DND-41 (cell line): ENCODE data around the gene STRN4.
"Not testable (repeated sequence)": the region's sequence is repeated elsewhere in the genome, so short reads cannot be mapped to it uniquely, and the experiment has no call there.

Experiments
- ATAC-seq: fragments of 200-7000 bp; cut with Tn5 transposase; 3 replicates; pipeline ENCODE4 v1.9.1; 2021; ENCODE audit warnings: low read depth; ENCODE audit not compliant: insufficient read depth
- DNase-seq: peaks from one replicate; pipeline ENCODE4 v3.0.0-alpha.2; 2020
- H2AFZ ChIP-seq: 2 replicates; pipeline ENCODE4 v1.6.0; 2012; ENCODE audit warnings: low read depth, low read length
- H3K27ac ChIP-seq: 2 replicates; pipeline ENCODE4 v1.5.1; 2012; ENCODE audit warnings: low read length, inconsistent platforms
- H3K27me3 ChIP-seq: fragments of 200-600 bp; sonication (generic); 2 replicates; pipeline ENCODE4 v1.6.0; 2012; ENCODE audit warnings: low read length, mild to moderate bottlenecking, inconsistent platforms; ENCODE audit not compliant: insufficient read depth, poor library complexity
- H3K36me3 ChIP-seq: 2 replicates; pipeline ENCODE4 v1.5.1; 2012; ENCODE audit warnings: low read length, inconsistent platforms; ENCODE audit not compliant: insufficient read depth
- H3K4me1 ChIP-seq: 2 replicates; pipeline ENCODE4 v1.5.1; 2012; ENCODE audit warnings: mild to moderate bottlenecking, low read length; ENCODE audit not compliant: insufficient read depth
- H3K4me2 ChIP-seq: 2 replicates; pipeline ENCODE4 v1.6.0; 2012; ENCODE audit warnings: mild to moderate bottlenecking, moderate library complexity, low read length, inconsistent platforms; ENCODE audit not compliant: insufficient read depth
- H3K4me3 ChIP-seq, 2 experiments: fragments of 200-600 bp in 1 of 2; shearing (Covaris generic) in 1 of 2; 2 replicates each; pipeline ENCODE4 v1.5.1; 2012 to 2016; ENCODE audit warnings: inconsistent platforms in 2 of 2, low read length in 2 of 2, mild to moderate bottlenecking in 2 of 2, low read depth in 1 of 2, moderate library complexity in 1 of 2
- H3K79me2 ChIP-seq: 2 replicates; pipeline ENCODE4 v1.6.0; 2012; ENCODE audit warnings: low read length, inconsistent platforms; ENCODE audit not compliant: insufficient read depth
- H3K9ac ChIP-seq: 2 replicates; pipeline ENCODE4 v1.6.0; 2012; ENCODE audit warnings: low read depth, mild to moderate bottlenecking, inconsistent platforms, low read length, moderate library complexity
- H3K9me3 ChIP-seq: 2 replicates; pipeline ENCODE4 v1.5.1; 2012; ENCODE audit warnings: low read length, moderate library complexity, mild to moderate bottlenecking, inconsistent platforms; ENCODE audit not compliant: insufficient read depth, severe bottlenecking
- H4K20me1 ChIP-seq: 2 replicates; pipeline ENCODE4 v1.6.0; 2012; ENCODE audit warnings: low read length; ENCODE audit not compliant: insufficient read depth
- EZH2 ChIP-seq: IDR thresholded peaks from 3 replicates; pipeline ENCODE4 v1.6.1; 2012; ENCODE audit warnings: borderline replicate concordance, low read depth, mild to moderate bottlenecking, moderate library complexity, low read length, inconsistent platforms; ENCODE audit not compliant: severe bottlenecking
- TF ChIP-seq, protein P1 (sequence below): IDR thresholded peaks from 2 replicates; pipeline ENCODE4 v1.5.1; 2012; ENCODE audit warnings: borderline replicate concordance, low read length, moderate library complexity, mild to moderate bottlenecking; ENCODE audit not compliant: poor library complexity, severe bottlenecking; ENCODE audit errors: extremely low read depth

STRN4 gene

GRCh38 chr19:46775642-46776258, 29.5 kb upstream of the STRN4 start:
- TF ChIP-seq EZH2 = no peak
- TF ChIP-seq, protein P1, sequence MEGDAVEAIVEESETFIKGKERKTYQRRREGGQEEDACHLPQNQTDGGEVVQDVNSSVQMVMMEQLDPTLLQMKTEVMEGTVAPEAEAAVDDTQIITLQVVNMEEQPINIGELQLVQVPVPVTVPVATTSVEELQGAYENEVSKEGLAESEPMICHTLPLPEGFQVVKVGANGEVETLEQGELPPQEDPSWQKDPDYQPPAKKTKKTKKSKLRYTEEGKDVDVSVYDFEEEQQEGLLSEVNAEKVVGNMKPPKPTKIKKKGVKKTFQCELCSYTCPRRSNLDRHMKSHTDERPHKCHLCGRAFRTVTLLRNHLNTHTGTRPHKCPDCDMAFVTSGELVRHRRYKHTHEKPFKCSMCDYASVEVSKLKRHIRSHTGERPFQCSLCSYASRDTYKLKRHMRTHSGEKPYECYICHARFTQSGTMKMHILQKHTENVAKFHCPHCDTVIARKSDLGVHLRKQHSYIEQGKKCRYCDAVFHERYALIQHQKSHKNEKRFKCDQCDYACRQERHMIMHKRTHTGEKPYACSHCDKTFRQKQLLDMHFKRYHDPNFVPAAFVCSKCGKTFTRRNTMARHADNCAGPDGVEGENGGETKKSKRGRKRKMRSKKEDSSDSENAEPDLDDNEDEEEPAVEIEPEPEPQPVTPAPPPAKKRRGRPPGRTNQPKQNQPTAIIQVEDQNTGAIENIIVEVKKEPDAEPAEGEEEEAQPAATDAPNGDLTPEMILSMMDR = no peak
- ATAC-seq = no peak
- H3K27ac ChIP-seq = no peak overlapping the region
- no peak overlapping the region for H2AFZ ChIP-seq
- H3K4me2 ChIP-seq = no peak overlapping the region
- H3K9ac ChIP-seq = no peak overlapping the region
- H3K4me3 ChIP-seq = no peak overlapping the region
- H3K79me2 ChIP-seq = peaks cover 15% of the 10 kb centered on the region
- no peaks in the 10 kb centered on the region for H3K27me3 ChIP-seq
- DNase-seq = no peak
- H3K4me1 ChIP-seq = no peaks in the 10 kb centered on the region
- H3K9me3 ChIP-seq = no peaks in the 10 kb centered on the region
- H4K20me1 ChIP-seq = peaks cover 45% of the 10 kb centered on the region
- H3K36me3 ChIP-seq = peaks cover 60% of the 10 kb centered on the region

DNA sequence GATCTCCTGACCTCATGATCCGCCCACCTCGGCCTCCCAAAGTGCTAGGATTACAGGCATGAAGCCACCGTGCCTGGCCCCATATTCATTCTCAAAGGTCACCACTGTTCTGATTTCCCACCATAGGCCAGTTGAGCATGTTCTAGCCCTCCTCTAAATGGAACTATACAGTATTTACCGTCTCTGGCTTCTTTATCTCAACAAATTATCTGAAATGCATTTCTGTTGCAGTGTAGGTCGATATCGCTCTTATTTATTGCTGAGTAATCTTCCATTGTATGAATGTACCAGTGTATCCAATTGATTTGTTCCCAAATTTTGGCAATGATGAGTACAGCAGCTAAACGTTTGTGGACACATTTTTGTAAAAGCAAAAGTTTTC, 26.8 kb upstream of the STRN4 start:
- TF ChIP-seq, protein P1 = no peak
- no peak for TF ChIP-seq EZH2
- Histone ChIP-seq H3K79me2 (peaks cover 5% of the 10 kb centered on the region; the same call in 1 of the 2 replicates), H4K20me1 (peaks cover 25% of the 10 kb centered on the region), H2AFZ (no peak overlapping the region), H3K4me2 (no peak overlapping the region), H3K27ac (no peak overlapping the region), H3K4me3 (no peak overlapping the region), H3K4me1 (no peaks in the 10 kb centered on the region), H3K9me3 (no peaks in the 10 kb centered on the region), H3K36me3 (peaks cover 36% of the 10 kb centered on the region), H3K9ac (no peak overlapping the region), H3K27me3 (no peaks in the 10 kb centered on the region)
- no peak; the same call in 1 of the 3 replicates for ATAC-seq
- no peak for DNase-seq

DNA sequence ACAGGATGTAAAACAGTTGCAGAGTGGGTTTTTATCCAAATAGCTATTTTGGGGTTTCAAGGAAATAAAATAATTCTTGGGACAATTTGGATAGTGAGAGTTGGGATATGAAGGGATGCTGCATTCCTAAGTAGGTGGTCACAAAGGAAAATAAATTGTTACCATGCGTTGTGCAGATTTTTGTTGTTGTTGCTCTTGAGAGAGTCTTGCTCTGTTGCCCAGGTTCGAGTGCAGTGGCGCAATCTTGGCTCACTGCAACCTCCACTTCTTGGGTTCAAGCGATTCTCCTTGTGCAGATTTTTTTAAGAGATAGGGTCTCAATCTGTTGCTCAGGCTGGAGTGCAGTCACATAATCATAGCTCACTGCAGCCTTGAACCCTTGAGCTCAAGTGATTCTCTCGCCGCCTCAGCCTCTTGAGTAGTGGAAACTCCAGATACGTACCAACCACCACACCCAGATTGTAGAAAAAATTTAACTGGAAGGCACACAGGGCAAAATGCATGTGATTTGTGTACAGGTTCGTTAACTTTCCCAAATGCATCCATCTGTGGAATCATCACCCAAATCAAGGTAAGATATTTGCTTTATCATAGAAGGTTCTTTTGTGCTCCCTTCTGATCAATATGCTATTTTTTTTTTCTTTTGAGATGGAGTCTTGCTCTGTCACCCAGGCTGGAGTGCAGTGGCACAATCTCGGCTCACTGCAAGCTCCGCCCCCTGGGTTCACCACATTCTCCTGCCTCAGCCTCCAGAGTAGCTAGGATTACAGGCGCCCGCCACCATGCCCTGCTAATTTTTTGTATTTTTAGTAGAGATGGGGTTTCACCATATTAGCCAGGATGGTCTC, 26.1 kb upstream of the STRN4 start:
- H3K79me2 ChIP-seq = peaks cover 5% of the 10 kb centered on the region; the same call in 1 of the 2 replicates
- no peaks in the 10 kb centered on the region for H3K27me3 ChIP-seq
- H3K4me3 ChIP-seq = no peak overlapping the region
- ATAC-seq (no peak; the same call in 1 of the 3 replicates), DNase-seq (peak; percentile 42)
- TF ChIP-seq, protein P1 = no peak
- TF ChIP-seq EZH2 = no peak
- peaks cover 31% of the 10 kb centered on the region for H3K36me3 ChIP-seq
- no peak overlapping the region for H3K9ac ChIP-seq
- no peak overlapping the region for H3K4me2 ChIP-seq
- H4K20me1 ChIP-seq = peaks cover 25% of the 10 kb centered on the region
- no peaks in the 10 kb centered on the region for H3K4me1 ChIP-seq
- no peak overlapping the region for H3K27ac ChIP-seq
- H2AFZ ChIP-seq = no peak overlapping the region
- no peaks in the 10 kb centered on the region for H3K9me3 ChIP-seq

DNA sequence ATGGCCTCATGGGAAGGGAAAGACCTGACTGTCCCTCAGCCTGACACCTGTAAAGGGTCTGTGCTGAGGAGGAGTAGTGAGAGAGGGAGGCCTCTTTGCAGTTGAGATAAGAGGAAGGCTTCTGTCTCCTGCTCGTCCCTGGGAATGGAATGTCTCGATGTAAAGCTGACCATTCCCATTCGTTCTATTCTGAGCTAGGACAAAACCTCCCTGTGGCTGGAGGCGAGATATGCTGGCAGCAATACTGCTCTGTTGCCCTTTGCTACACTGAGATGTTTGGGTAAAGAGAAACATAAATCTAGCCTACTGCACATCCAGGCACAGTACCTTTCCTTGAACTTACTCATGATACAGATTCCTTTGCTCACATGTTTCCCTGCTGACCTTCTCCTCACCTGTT, 22.5 kb upstream of the STRN4 start:
- H3K4me3 ChIP-seq, H3K4me2 ChIP-seq, H3K9ac ChIP-seq, H3K4me1 ChIP-seq, H3K9me3 ChIP-seq, H3K79me2 ChIP-seq, H3K36me3 ChIP-seq, H4K20me1 ChIP-seq, DNase-seq, H3K27me3 ChIP-seq, H3K27ac ChIP-seq, ATAC-seq, H2AFZ ChIP-seq: not testable (repeated sequence)
